HG02938 (cell line): Measurements from ENCODE around the gene ERAP2.
"Not testable (repeated sequence)": the region's sequence is repeated elsewhere in the genome, so short reads cannot be mapped to it uniquely, and the experiment has no call there.

ENCODE experiments used
- ATAC-seq: cut with Tn5 transposase; IDR thresholded peaks from one replicate; pipeline ENCODE4 v1.9.1; 2021; ENCODE audit warnings: mild to moderate bottlenecking, moderate library complexity; ENCODE audit not compliant: unreplicated experiment

ERAP2 gene

DNA sequence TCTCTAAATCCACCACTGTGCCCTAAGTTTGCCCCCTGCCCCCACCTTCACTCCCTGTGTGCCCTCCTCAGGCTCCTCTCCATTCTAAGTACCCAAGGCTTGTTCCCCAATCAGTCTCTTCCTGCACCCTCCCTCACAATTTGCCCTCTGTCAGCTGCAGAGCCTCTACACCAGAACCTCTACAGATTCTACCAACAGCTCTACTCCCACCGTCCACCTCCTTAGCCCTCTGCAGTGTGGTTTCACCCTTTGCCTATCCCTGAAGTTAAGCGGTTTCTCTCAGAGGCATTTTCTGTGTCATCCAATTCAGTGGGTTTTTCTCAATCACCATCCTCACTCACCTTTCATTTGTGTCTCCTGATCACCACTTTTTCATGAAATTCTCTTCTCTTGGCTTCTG is 13.2 kb upstream of the ERAP2 start:
- no peak for ATAC-seq

DNA sequence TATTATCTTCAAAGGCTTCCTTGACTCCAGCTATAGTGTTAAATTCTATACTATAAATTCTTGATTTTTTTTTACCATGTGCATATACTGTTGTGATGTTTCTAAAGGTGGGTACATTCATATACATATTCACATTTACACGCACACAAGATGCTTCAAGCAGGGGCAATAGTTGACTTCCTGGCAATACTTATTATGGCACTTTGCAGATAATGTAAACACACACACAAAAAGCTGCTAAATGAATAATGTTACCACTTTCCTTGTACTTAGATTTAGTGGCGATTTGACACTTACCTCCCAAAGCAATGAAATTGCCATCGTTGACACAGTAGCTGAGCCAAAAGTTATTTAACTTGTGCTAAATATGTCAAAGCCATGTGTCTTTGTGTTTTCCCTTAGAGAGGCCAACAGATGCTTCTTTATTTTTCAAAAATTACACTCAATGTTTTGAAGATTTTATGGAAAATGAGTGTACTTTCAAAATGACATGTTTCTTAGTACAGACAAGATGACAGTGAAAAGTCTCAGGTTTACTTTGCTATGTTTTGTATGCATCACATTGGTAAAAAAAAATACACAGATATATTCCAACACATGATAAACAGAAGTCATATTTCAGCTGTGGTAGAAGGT is 12.2 kb upstream of the ERAP2 start:
- ATAC-seq, result no peak

DNA sequence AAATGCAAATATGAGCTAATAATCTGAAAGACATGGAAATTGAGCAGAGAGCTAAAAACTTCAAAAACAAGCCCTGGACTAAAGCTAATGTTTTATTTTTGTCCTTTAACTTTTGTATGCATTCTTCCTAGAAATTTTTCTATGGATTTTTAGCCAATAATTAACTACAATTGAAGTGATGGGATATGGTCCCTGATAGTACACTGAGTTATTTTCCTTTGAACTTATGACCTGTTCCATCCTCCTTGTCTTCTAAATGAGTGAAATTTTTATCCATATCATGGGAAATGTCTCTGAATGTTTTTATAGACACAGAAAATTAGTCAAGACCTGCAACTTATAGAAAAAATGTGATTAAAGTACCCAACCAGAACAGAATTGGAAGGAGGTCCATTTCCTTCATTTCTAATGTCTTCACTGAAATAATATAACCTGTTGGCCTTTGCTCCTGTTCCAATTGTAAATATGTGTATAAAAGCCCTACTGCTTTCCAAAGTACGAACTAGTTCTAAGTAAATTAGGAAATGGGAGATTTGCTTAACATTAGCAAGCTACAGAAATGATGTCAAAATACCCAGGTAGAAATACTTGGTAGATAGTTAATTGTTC is 11.3 kb upstream of the ERAP2 start:
- no peak for ATAC-seq

DNA sequence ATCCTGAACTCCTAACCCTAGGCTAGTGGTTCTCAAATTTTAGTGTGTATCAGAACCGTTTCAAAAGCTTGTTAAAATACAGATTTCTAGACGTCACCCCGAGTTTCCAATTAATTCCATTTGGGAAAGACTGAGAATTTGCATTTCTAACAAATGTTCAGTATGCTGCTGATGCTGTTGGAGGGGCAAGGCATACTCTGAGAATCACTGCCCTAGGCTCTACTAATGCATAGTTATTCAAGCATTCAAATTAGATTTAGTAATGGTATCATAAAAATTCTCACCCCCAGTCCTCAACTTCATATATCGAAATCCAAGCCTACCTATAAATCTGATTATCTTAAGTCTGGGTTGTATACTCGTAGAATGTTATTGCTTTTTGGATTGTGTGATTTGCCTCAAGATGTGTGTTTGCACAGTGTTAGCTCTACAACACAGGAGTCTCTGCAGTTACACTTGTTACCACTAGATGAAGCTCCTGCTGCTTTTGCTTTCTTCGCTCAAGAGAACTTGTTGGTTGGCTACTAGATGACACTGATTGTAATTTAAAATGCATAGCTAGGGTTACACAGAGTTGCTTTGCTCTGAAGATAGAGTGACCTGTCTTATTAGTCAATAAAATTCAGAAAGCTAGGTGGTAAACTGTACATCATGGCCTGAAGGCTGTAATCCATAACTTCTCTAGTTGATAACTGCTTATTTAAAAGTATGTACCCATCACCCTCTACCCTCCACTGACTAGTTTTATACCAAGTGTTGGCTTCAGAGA is 7.5 kb upstream of the ERAP2 start:
- ATAC-seq, result peak; percentile 81

DNA sequence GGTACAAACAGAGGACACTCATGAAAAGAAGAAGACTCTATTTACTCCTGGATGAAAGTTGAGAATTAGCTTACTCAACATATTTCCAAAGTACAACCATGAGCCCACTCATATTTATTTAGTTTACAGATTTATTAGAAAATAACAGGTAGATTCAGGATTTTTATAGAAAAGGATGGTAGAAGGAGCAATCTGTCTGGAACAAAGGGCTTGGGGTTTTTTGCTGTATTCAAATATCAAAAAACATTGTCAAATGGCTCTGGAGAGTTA is 7.0 kb upstream of the ERAP2 start:
- ATAC-seq, result no peak

DNA sequence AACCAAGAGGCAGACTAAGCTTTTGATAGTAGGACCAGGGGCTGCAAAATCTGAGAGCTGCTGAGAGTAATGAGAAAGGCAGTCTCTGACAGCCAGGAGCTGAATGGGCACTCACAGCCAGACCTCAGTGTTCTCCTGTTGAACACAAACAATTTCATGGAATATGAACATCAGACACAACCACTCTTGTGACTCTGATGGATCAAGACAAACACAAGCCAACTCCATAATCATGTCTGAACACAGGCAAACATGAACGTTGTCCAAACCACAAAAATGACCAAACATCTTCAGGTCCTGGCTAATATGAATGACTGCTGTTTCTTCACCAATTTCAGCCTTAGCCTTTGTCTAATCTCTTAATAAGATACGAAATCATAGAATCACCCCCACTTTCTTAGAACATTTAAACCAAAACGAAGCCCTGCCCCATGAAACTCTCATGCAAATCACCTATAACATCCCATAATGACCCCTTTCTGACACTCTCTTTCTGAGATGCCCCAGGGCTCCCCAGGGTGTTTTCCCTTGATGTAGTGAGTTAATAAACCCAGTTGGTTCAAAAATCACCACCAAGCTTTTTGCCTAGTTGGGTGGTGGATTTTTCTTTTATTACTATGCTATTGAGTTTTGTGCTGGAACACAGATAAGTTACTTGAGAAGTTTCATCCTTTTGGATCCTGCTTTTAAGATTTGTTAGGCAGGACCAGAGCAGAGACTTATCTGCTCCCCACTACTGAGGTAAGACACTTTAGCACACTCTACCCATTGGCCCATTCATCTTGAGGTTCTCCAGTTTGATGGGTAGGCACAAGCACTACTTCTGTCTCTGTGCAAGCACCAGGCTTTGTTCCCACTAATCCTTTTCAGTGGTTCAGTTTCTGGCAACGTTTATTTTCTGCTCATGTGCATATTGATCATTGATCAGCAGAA is 5.9 kb upstream of the ERAP2 start:
- peak; percentile 78 for ATAC-seq

DNA sequence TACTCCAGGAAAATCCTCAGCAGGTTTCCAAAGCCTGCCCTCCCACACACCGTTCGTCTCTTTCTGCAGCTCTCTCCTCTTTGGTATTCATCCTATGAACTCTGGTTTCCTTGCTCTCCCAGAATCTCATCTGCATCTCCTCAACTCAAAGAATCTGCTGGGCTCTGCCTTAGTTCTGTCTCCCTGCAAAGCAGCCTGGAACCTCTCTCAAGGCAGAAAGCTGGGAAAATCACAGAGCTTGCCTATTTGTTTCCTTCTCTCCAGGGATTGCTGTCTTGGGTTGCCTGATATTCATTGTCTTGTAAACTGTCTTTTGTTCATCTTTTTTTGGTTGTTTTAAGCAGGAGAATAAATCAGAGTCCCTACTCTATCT is 5.3 kb upstream of the ERAP2 start:
- ATAC-seq, result no peak

DNA sequence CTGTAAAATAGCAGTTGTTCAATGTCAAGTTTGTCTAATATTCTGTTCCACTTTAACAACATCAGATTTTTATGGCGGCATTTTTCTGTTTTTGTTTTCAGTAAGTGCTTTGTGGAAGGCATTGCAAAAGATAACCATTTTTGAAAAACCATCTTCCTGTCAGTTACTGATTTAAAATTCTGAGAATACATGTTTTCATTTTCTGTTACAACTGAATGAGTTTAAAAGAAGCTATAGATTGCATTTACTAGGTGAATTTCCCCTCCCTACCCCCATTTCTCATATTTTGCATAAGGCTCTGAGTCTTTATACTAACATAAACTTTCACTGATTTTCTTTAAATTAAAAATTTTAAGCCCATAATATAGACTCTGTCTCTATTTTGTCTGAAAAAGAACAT is 4.6 kb upstream of the ERAP2 start:
- no peak for ATAC-seq

DNA sequence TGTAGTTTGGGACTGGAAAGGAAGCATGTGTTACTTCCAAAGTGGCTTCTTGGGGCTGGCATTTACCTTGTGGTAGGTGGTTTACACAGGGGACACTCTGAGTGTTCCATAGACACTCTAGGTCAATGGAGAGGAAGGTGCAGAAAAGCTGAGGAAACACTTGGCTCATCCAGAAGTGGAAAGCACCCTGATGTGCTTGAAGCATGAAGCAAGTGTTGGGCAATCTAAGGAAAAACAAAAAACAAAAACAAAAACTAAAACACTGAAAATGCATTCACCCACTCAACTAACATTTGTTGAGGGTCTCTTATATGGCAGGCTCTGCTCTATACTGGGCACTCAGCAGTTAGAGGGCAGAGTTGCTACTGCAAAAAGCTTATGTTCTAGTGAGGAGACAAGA is 2.9 kb upstream of the ERAP2 start:
- ATAC-seq, result no peak

DNA sequence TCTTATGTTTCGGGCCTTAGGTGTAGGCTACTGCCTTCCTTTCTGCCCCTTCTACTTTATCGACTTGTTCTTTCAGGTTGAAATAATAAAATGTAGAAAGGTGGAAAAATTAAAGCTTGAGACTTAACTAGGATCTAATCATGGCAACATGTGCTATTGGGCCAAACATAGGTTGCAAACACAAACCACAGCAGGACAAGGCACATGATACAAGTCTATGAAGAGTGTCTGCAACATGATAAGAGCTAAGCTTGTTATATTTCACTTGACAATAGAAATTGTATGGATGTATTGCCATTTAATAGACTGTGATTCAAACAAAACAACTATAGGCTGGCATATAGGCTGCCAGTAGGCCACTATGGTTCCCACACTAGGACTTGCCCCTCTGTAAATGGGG is 1.7 kb upstream of the ERAP2 start:
- no peak for ATAC-seq

DNA sequence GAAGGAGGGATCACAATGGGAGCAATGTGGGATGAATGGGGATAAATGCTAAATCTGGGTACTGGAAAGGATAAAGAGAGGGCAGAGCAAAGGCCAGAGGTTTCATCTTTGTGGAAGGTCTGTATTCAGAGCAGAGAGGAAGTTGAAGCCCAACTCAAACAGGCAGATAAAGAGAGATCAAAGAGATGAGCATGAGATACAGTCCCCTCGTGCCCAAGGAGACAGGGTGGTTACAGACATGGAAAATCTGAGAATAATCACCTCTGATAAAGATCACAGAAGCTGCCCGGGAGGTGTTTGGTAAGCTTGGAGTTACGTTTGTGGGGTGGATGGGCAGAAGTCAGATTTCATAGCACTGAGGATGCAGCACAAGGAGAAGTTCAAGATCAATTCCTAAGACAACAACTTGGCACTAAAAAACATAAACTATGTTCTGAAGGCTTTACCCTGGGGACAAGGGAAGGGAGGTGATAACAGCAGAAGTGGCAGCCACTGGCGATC is 459 bp upstream of the ERAP2 start:
- ATAC-seq, result peak; percentile 4

DNA sequence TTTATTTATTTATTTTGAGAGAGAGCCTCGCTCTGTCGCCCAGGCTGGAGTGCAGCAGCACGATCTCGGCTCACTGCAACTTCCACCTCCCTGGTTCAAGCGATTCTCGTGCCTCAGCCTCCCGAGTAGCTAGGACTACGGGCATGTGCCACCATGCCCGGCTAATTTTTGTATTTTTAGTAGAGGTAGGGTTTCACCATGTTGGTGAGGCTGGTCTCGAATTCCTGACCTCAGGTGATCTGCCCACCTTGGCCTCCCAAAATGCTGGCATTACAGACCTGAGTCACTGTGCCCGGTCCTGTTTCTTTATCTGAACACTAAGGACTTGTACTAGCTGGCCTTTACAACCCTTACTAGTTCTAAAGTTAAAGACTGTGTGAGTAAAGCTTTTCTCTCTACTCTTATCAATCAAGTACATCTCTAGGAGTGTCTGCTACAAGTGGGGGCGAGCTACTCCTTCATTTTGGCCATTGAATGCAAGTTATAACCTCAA is 723 bp downstream of the ERAP2 start:
- not testable (repeated sequence) for ATAC-seq

DNA sequence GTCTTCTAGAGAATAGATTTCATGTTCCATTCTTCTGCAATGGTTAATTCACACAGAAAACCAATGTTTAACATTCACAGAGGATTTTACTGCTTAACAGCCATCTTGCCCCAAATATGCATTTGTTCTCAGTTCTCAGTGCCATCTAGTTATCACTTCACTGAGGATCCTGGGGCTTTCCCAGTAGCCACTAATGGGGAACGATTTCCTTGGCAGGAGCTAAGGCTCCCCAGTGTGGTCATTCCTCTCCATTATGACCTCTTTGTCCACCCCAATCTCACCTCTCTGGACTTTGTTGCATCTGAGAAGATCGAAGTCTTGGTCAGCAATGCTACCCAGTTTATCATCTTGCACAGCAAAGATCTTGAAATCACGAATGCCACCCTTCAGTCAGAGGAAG is 3.4 kb downstream of the ERAP2 start:
- ATAC-seq, result no peak

DNA sequence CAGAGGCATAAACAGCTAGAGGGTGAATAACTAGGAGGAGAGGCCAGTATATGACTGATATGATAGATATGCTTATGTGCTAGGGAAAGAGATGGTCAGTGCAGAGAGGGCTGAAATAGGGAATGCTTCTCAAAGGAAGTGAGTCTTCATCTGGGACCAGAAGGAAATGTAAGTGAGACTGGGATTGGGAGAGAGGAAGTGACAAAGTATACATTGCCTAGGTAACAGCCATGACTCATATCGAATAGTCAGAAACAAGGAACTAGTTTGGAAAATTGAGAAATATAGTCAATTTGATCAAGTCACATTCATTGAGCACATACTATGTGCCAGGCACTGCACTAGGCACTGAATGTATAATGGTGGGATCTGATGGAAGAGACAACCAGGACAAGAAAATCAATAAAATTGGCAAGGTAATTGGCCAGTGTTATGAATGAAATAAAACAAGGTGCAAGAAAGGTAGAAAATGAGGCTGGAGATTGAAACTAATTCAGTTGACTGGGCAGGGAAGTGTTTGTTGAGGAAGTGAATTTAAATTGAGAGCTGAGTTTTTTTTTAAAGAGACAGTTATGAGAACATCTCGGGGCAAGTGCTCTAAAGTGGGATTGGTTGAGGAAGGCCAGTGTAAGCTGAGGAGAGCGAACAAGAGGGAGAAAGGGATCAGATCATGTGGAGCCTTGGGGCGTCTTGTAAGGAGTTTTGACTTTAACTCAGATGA is 4.3 kb downstream of the ERAP2 start:
- no peak for ATAC-seq

DNA sequence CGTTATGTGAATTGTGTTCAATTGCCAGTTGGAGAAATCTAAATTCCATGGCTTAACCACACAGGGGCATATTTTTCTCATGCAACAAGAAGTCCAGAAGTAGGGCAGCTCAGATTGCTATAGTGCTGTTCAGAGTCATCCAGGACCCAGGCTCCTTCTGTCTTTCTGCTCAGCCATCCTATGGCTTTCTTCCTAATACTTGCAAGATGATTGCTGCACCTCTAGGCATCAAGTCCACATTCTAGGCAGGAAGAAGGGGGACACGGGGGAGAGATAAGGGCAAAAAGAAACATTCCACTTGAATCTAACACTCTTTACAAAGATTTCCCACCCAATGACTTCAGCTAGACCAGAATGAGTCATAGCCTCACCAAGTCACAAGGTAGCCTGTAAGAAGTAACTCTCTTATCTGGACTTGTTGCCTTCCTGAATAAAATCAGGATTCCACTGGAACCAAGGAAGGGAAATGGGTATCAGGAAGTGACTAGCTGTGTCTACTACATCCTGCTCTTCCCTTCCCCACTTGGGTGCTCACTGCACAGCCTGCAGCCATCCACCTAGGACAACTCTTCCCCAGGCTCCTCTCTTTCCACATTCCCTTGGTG is 5.3 kb downstream of the ERAP2 start:
- ATAC-seq, result no peak

DNA sequence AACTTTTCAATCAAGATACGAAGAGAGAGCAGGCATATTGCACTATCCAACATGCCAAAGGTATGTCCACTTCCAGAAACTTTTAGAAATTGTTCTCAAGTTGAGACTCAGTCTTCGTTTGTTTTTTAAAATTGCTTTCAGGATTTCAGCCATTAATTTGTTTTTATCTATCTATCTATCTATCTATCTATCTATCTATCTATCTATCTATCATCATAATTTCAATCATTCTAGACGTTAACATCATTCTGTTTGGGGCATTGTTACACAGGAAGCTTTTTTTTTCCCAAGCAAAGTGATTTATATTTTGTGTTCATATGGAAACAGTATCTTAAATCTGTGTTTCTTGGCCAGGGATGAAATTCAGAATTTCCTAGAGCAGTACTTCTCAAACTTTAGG is 7.6 kb downstream of the ERAP2 start:
- no peak for ATAC-seq

DNA sequence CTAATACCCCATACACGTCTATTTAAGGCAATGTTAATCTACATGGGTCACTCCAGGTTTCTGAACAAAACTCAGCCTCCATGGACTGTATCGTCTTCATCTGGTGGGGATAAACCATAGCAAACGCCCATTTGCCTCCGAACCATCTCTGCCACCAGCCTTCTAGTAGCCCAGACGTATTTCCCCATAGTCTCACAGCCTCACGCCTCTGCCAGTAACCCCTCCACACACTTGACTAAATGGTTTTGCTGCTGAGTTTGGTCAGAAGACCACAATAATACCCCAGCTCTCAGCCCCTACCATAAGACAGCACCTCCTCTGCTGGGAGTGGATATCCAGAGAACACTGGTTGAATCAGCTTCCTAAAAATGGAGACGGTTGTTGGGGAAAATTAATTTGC is 8.7 kb downstream of the ERAP2 start:
- ATAC-seq, result no peak

DNA sequence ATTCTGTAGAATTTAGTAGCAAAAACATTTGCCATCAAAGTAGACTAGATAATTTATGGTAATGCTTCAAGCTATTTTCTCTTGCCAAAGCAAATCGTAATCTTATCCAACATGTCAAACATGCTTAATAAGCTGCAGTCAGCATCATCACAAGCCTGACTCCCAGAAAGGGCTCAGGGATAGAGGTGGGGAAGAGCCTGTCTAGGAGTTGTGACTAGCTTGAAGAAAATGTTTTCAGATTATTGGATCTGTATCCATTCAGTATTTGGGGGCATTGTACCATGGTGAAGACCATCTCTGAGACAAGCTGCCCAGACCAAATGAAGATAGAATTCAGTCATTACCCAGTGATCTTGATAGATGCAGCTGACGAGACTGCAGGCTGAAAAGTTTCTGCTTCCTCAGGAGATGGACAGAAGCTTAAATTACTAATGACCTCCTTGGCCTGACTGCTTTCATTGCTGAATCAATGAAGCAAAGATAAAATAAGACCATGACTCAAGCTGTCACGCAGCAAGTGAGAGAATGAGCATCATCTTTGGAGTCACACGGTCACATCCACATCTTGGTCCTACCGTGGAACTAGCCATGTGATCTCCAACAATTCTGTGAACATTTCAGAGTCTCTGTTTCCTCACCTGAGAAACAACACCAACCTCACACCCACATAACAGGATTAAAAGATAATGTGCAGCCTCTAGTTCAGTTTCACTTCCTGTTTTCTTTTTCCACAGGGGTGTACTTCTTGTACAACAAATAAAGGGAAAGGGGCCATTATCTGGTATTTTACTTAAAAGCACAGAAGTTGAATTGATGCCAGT is 9.4 kb downstream of the ERAP2 start:
- ATAC-seq, result peak; percentile 91

DNA sequence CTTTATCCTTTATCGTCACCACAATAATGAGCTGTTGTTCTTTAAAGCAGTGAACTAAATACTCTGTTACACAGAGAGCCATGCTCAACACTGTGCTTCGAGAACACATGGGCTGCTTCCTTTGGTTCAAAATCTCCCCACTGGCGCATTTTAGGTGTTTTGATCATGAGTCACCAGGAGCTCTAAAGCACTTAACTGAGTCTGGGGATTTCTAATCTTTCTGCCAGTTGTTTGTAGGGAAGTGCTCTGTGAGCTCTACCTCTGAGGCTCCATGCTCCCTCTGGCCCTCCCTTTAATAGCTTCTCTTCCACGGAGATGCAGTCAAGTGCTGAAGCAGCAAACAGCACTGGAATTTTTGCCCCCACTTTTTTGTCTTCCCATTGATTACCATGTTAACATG is 17.0 kb downstream of the ERAP2 start:
- no peak for ATAC-seq
